Measurements from ENCODE around the gene NR4A3. TPM values are rescaled to one million over a fixed set of nuclear protein-coding genes. Genes with fewer than 3 reads are reported as not detected.

NR4A3 gene
- total and polyA plus RNA-seq, 2 of the 13 experiments (the other 11 are each of a cell fraction or from before 2014, with no cell fraction given): 0.02 to 0.09 TPM

DNA sequence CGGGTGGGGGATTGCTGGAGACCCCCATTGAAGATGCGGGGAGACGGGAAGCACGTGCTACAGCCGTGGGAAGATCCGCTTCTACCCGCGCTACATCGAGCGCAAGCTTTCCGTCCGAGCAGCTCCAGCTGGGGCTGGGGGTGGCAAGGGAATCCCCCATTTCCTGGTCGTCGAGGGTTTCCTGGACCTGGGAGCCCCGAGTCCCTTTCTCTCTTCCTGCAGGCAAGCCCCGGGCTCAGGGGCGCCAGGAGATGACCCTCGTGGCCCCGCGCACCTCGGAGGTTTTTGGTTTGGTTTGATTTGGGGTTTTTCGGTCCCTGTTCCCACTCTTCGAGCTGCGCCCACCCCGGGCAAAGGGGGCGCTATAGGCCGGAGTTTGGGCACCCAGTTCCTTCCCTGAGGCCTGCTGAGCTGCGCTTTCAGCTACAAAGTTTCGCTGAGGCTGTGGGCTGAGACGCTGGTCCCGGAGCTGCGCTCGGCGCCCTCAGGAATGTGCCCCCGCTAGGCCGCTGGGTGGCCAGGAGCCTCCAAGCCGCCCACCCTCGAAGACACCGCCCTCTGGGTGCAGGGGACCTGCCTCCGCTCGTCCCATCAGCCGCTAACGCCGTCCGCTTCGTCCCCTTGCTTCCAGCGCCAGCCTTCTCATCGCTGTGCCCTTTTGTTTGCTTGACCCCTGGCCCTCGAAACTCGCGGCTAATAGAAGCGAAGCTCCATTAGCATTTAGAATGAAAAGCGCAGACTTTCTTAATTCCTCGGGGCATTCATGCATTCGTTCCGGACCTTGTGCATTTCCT, 2.9 kb downstream of the NR4A3 start (continued):
- TF ChIP-seq, protein P1, sequence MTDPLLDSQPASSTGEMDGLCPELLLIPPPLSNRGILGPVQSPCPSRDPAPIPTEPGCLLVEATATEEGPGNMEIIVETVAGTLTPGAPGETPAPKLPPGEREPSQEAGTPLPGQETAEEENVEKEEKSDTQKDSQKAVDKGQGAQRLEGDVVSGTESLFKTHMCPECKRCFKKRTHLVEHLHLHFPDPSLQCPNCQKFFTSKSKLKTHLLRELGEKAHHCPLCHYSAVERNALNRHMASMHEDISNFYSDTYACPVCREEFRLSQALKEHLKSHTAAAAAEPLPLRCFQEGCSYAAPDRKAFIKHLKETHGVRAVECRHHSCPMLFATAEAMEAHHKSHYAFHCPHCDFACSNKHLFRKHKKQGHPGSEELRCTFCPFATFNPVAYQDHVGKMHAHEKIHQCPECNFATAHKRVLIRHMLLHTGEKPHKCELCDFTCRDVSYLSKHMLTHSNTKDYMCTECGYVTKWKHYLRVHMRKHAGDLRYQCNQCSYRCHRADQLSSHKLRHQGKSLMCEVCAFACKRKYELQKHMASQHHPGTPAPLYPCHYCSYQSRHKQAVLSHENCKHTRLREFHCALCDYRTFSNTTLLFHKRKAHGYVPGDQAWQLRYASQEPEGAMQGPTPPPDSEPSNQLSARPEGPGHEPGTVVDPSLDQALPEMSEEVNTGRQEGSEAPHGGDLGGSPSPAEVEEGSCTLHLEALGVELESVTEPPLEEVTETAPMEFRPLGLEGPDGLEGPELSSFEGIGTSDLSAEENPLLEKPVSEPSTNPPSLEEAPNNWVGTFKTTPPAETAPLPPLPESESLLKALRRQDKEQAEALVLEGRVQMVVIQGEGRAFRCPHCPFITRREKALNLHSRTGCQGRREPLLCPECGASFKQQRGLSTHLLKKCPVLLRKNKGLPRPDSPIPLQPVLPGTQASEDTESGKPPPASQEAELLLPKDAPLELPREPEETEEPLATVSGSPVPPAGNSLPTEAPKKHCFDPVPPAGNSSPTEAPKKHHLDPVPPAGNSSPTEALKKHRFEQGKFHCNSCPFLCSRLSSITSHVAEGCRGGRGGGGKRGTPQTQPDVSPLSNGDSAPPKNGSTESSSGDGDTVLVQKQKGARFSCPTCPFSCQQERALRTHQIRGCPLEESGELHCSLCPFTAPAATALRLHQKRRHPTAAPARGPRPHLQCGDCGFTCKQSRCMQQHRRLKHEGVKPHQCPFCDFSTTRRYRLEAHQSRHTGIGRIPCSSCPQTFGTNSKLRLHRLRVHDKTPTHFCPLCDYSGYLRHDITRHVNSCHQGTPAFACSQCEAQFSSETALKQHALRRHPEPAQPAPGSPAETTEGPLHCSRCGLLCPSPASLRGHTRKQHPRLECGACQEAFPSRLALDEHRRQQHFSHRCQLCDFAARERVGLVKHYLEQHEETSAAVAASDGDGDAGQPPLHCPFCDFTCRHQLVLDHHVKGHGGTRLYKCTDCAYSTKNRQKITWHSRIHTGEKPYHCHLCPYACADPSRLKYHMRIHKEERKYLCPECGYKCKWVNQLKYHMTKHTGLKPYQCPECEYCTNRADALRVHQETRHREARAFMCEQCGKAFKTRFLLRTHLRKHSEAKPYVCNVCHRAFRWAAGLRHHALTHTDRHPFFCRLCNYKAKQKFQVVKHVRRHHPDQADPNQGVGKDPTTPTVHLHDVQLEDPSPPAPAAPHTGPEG (CRISPR knock-in tag; IDR thresholded peaks at IDR 0.05): no peak
- TF ChIP-seq ZNF749 (CRISPR knock-in tag; IDR thresholded peaks at IDR 0.05; ENCODE audit: borderline replicate concordance) (no peak), RFX5 (IDR thresholded peaks at IDR 0.05; ENCODE audit: low read depth, low read length) (no peak), HHEX (CRISPR knock-in tag; IDR thresholded peaks at IDR 0.05) (no peak), MEIS2 (CRISPR knock-in tag; IDR thresholded peaks at IDR 0.05) (no peak), PHF21A (CRISPR knock-in tag; IDR thresholded peaks at IDR 0.05) (peak; percentile 52; the same call in 1 of the 2 replicates), ZSCAN25 (CRISPR knock-in tag; IDR thresholded peaks at IDR 0.05) (0 out of 2 replicates have a peak, but pooled peaks have one; percentile 31)
- TF ChIP-seq, protein P2, sequence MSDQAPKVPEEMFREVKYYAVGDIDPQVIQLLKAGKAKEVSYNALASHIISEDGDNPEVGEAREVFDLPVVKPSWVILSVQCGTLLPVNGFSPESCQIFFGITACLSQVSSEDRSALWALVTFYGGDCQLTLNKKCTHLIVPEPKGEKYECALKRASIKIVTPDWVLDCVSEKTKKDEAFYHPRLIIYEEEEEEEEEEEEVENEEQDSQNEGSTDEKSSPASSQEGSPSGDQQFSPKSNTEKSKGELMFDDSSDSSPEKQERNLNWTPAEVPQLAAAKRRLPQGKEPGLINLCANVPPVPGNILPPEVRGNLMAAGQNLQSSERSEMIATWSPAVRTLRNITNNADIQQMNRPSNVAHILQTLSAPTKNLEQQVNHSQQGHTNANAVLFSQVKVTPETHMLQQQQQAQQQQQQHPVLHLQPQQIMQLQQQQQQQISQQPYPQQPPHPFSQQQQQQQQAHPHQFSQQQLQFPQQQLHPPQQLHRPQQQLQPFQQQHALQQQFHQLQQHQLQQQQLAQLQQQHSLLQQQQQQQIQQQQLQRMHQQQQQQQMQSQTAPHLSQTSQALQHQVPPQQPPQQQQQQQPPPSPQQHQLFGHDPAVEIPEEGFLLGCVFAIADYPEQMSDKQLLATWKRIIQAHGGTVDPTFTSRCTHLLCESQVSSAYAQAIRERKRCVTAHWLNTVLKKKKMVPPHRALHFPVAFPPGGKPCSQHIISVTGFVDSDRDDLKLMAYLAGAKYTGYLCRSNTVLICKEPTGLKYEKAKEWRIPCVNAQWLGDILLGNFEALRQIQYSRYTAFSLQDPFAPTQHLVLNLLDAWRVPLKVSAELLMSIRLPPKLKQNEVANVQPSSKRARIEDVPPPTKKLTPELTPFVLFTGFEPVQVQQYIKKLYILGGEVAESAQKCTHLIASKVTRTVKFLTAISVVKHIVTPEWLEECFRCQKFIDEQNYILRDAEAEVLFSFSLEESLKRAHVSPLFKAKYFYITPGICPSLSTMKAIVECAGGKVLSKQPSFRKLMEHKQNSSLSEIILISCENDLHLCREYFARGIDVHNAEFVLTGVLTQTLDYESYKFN (CRISPR knock-in tag; conservative IDR thresholded peaks at IDR 0.05): no peak
- TF ChIP-seq, protein P3, sequence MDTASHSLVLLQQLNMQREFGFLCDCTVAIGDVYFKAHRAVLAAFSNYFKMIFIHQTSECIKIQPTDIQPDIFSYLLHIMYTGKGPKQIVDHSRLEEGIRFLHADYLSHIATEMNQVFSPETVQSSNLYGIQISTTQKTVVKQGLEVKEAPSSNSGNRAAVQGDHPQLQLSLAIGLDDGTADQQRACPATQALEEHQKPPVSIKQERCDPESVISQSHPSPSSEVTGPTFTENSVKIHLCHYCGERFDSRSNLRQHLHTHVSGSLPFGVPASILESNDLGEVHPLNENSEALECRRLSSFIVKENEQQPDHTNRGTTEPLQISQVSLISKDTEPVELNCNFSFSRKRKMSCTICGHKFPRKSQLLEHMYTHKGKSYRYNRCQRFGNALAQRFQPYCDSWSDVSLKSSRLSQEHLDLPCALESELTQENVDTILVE (CRISPR knock-in tag; IDR thresholded peaks at IDR 0.05): no peak
- TF ChIP-seq, protein P4, sequence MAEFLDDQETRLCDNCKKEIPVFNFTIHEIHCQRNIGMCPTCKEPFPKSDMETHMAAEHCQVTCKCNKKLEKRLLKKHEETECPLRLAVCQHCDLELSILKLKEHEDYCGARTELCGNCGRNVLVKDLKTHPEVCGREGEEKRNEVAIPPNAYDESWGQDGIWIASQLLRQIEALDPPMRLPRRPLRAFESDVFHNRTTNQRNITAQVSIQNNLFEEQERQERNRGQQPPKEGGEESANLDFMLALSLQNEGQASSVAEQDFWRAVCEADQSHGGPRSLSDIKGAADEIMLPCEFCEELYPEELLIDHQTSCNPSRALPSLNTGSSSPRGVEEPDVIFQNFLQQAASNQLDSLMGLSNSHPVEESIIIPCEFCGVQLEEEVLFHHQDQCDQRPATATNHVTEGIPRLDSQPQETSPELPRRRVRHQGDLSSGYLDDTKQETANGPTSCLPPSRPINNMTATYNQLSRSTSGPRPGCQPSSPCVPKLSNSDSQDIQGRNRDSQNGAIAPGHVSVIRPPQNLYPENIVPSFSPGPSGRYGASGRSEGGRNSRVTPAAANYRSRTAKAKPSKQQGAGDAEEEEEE (CRISPR knock-in tag; IDR thresholded peaks at IDR 0.05; ENCODE audit: borderline replicate concordance): no peak
- TF ChIP-seq, protein P5, sequence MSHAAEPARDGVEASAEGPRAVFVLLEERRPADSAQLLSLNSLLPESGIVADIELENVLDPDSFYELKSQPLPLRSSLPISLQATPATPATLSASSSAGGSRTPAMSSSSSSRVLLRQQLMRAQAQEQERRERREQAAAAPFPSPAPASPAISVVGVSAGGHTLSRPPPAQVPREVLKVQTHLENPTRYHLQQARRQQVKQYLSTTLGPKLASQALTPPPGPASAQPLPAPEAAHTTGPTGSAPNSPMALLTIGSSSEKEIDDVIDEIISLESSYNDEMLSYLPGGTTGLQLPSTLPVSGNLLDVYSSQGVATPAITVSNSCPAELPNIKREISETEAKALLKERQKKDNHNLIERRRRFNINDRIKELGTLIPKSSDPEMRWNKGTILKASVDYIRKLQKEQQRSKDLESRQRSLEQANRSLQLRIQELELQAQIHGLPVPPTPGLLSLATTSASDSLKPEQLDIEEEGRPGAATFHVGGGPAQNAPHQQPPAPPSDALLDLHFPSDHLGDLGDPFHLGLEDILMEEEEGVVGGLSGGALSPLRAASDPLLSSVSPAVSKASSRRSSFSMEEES (CRISPR knock-in tag; IDR thresholded peaks at IDR 0.05): no peak

Measured in HepG2 (cell line).